ENCODE measurements around the gene TMIGD1.

DNA sequence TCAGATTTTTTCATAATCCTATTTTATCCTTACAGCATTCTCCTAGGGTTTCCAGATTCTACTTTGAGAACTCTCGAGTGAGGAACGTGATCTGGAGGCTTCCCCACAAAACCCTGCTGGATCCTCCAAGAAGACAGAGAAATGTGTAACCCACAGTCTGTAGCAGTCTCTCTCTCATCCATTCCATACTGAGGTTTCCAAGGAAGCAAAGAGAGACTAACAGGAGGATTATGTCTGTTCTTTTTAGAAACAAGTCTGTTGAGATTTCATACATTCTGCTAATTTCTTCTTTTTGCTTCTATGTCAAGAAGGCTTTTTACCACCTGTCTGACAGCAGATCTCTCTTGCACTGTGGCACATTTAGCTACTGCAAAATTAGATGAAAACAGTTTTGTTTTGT lies 18.8 kb downstream of the TMIGD1 start:
- TF ChIP-seq CTCF (IDR thresholded peaks at IDR 0.05) (no peak), POLR2A (IDR thresholded peaks at IDR 0.05) (no peak)
